Measurements from ENCODE around the gene USP9X.

Gene USP9X

DNA sequence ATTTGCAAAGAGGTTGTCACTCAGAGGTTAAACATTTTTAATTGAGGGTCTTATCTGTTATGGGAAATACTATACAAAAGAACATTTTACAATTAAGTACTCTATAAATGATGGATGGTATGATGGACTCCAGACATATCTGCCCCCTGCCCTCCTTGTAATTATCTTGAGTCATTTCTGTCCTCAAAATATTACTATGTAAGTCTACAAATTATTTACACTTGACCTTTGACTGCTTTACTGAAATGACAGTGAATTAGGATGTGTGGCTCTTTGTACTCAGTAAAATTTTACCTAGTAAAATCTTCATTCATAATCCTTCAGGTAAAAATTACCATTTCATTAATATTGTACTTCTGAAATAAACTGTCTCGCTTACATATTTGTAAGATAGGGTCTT is 46.5 kb downstream of the USP9X start:
- in situ Hi-C loops (cut with MboI; ENCODE audit: low sequenced_read_pairs, unreplicated experiment), result no loop called here
- DNase-seq (ENCODE audit: low spot score), result no peak
- TF ChIP-seq, protein P1, sequence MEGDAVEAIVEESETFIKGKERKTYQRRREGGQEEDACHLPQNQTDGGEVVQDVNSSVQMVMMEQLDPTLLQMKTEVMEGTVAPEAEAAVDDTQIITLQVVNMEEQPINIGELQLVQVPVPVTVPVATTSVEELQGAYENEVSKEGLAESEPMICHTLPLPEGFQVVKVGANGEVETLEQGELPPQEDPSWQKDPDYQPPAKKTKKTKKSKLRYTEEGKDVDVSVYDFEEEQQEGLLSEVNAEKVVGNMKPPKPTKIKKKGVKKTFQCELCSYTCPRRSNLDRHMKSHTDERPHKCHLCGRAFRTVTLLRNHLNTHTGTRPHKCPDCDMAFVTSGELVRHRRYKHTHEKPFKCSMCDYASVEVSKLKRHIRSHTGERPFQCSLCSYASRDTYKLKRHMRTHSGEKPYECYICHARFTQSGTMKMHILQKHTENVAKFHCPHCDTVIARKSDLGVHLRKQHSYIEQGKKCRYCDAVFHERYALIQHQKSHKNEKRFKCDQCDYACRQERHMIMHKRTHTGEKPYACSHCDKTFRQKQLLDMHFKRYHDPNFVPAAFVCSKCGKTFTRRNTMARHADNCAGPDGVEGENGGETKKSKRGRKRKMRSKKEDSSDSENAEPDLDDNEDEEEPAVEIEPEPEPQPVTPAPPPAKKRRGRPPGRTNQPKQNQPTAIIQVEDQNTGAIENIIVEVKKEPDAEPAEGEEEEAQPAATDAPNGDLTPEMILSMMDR (IDR thresholded peaks at IDR 0.05; ENCODE audit: borderline replicate concordance, control extremely low read depth, extremely low read depth, insufficient read depth, missing control alignments), result no peak

DNA sequence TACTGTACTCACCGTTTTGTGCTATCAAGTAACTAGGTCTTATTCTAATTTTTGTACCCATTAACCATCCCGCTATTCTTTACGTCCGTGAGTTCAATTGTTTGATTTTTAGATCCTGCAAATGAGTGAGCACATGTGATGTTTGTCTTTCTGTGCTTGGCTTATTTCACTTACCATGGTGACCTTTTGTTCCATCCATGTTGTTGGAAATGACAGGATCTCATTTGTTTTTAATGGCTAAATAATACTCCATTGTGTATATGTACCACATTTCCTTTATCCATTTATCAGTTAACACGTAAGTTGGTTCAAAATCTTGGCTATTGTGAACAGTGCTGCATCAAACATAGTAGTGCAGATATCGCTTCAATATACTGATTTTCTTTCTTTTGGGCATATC is 48.3 kb downstream of the USP9X start:
- DNase-seq (ENCODE audit: low spot score), result no peak
- TF ChIP-seq, protein P1 (IDR thresholded peaks at IDR 0.05; ENCODE audit: borderline replicate concordance, control extremely low read depth, extremely low read depth, insufficient read depth, missing control alignments), result no peak
- in situ Hi-C loops (cut with MboI; ENCODE audit: low sequenced_read_pairs, unreplicated experiment), result no loop called here

DNA sequence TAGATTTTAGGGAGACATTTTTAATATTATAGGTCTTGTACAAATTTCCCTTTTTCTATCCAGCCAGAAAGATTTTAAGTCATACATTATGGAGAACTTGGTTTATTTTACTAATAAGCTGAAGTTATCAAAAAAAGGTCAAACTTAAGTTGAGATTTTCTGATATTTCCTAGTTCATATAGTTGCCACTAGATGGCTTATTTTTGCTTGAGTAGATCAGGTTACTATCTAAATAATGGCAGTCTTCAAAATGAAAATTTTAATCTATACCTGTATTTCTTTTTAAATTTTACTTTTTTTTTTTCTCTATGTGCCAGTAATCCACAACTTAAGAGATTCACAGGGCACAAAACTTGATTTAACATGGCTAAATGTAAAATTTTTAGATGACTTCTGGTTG is 52.3 kb downstream of the USP9X start:
- TF ChIP-seq, protein P1 (IDR thresholded peaks at IDR 0.05; ENCODE audit: borderline replicate concordance, control extremely low read depth, extremely low read depth, insufficient read depth, missing control alignments), result no peak
- in situ Hi-C loops (cut with MboI; ENCODE audit: low sequenced_read_pairs, unreplicated experiment), result no loop called here
- no peak for DNase-seq (ENCODE audit: low spot score)

DNA sequence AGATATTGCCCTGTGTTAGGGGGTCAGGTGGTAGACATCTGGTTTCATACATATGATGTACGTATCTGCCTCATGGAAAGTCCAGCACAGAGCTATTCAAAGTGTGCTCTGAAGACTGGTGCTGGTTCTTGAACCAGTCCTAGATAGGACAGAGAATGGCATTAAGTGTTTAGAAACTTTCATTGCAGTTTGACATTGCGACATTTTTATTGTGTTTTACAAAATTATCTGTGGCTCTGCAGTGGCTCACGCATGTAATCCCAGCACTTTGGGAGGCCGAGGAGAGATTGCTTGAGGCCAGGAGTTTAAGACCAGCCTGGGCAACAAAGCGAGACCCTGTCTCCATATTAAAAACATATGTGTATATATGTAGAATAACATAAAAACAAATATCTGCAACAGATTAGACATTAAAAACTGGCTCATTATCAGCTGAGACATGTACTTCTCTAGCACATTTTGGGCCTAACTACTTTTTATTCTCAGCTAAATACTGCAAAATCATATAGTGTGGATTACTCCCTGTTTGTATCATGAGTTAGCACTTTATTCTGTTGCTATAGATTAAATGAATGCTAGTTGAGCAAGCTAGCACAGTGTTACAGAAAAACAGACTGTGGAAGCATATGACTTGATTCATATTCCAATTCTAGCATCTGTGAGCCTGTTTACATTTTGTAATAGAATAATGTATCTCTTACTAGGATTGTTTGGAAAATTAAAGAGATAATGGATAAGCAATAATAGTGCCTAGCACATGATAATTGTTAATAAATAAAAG is 57.1 kb downstream of the USP9X start:
- TF ChIP-seq, protein P1 (IDR thresholded peaks at IDR 0.05; ENCODE audit: borderline replicate concordance, control extremely low read depth, extremely low read depth, insufficient read depth, missing control alignments), result no peak
- DNase-seq (ENCODE audit: low spot score), result no peak
- in situ Hi-C loops (cut with MboI; ENCODE audit: low sequenced_read_pairs, unreplicated experiment), result no loop called here

DNA sequence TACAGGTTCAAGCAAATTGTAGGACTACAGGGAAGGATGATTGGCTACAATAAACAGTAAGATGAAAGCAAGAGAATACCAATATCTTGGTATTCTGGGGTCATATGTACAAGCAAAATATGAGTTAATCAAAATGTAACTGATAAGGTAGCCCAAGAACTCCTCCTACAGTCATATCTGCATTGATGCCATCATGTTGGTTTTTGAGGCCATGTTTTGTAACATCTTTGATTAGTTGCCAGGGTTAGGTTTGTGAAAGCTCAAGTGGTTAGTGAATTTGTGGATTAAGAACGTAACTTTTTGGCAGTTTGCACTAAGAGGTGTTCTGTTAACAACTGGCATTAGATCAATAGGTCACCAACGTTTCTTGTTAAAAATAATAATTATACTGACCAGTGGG is 59.6 kb downstream of the USP9X start:
- TF ChIP-seq, protein P1 (IDR thresholded peaks at IDR 0.05; ENCODE audit: borderline replicate concordance, control extremely low read depth, extremely low read depth, insufficient read depth, missing control alignments), result no peak
- DNase-seq (ENCODE audit: low spot score), result no peak
- in situ Hi-C loops (cut with MboI; ENCODE audit: low sequenced_read_pairs, unreplicated experiment), result no loop called here

DNA sequence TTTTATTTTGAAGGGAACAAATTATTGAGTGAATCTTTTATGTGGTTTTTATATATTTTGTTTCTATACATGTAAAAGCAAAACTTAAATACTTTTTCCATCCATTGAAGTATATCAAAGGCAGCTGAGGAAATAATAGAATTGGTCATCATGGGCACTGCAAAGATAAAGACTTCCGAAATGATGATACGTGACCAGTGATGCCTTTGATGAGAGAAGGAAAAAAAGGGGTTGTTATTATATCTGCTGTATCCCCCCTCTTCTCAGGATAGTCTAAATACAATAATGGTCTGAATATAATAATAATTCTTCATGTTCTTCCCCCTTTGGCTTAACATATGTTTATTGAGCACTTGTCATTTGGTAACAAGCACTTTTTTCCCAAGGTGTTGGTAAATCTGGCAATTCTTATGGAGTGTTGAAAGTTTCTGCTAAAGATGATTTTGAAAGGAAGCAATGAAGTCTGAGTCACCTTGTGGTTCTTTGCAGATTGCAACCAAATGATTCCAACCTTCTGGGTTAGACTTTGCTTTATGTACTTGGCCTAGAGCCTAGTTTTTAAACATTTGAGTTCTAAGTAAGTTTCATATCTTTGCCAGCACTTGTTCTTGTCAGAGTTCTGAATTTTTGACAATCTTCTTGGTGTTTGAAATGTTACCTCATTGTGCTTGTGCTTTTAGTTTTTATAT is 60.8 kb downstream of the USP9X start:
- in situ Hi-C loops (cut with MboI; ENCODE audit: low sequenced_read_pairs, unreplicated experiment), result no loop called here
- no peak for DNase-seq (ENCODE audit: low spot score)
- TF ChIP-seq, protein P1 (IDR thresholded peaks at IDR 0.05; ENCODE audit: borderline replicate concordance, control extremely low read depth, extremely low read depth, insufficient read depth, missing control alignments), result no peak

Data from GM13976 (cell line).